K562 (cell line): ENCODE results near the gene KCNMB3. TPM values are rescaled to one million over a fixed set of nuclear protein-coding genes. Genes with fewer than 3 reads are reported as not detected.

Experiments used
- COPS2 ChIP-seq: fragments of 450-650 bp; conservative IDR thresholded peaks from 2 replicates; pipeline ENCODE4 v1.6.1; 2016; ENCODE audit warnings: mild to moderate bottlenecking, moderate library complexity
- CREM ChIP-seq: IDR thresholded peaks from 2 replicates; pipeline ENCODE4 v1.6.1; 2014; ENCODE audit warnings: antibody characterized with exemption, low read depth
- EP300 ChIP-seq: IDR thresholded peaks from 2 replicates; pipeline ENCODE4 v1.6.1; 2012; ENCODE audit warnings: low read length, improper control_type of control experiment
- ESRRA ChIP-seq: fragments of 450-650 bp; IDR thresholded peaks from 2 replicates; pipeline ENCODE4 v1.6.1; 2014; ENCODE audit warnings: low read depth, mild to moderate bottlenecking, moderate library complexity, borderline replicate concordance
- ETS2 ChIP-seq: IDR thresholded peaks from 2 replicates; pipeline ENCODE4 v1.6.1; 2016; ENCODE audit warnings: borderline replicate concordance, missing genetic modification characterization, mild to moderate bottlenecking, moderate library complexity, missing compliant biosample characterization; ENCODE audit not compliant: poor library complexity, severe bottlenecking
- JUND ChIP-seq, 2 experiments: IDR thresholded peaks; 2 replicates in 1 of 2; 3 replicates in 1 of 2; pipeline ENCODE4 v1.6.1; 2011; ENCODE audit warnings: borderline replicate concordance in 2 of 2, low read depth in 2 of 2, low read length in 2 of 2, improper control_type of control experiment in 1 of 2, missing biosample characterization in 1 of 2, missing genetic modification characterization in 1 of 2, missing genetic modification reagents in 1 of 2
- MBD2 ChIP-seq: sonication (generic); IDR thresholded peaks from 2 replicates; pipeline ENCODE4 v1.6.1; 2016; ENCODE audit warnings: low read depth, borderline replicate concordance
- NFIX ChIP-seq: fragments of 250-450 bp; sonication (Bioruptor Pico); IDR thresholded peaks from 2 replicates; pipeline ENCODE4 v1.4.0; 2020; ENCODE audit warnings: low read depth, mild to moderate bottlenecking, moderate library complexity
- NR4A1 ChIP-seq, 2 experiments: fragments of 250-450 bp in 1 of 2; fragments of 450-650 bp in 1 of 2; sonication (Bioruptor Pico) in 1 of 2; IDR thresholded peaks; 2 replicates each; pipeline versions ENCODE4 v1.4.0 to v1.6.1; 2016 to 2020; ENCODE audit warnings: mild to moderate bottlenecking in 2 of 2, missing compliant biosample characterization in 1 of 2, missing genetic modification characterization in 1 of 2, moderate library complexity in 1 of 2
- RBM14 ChIP-seq: fragments of 200-400 bp; formaldehyde crosslinking; IDR thresholded peaks from 2 replicates; pipeline ENCODE4 v1.6.1; 2018; ENCODE audit warnings: low read depth, mild to moderate bottlenecking, low read length, moderate library complexity, borderline replicate concordance; ENCODE audit not compliant: insufficient read depth
- SAFB2 ChIP-seq: fragments of 200-400 bp; formaldehyde crosslinking; IDR thresholded peaks from 2 replicates; pipeline ENCODE4 v1.6.1; 2018; ENCODE audit warnings: borderline replicate concordance, low read length, low read depth, moderate library complexity; ENCODE audit not compliant: severe bottlenecking
- SMARCA4 ChIP-seq: fragments of 450-650 bp; IDR thresholded peaks from 2 replicates; pipeline ENCODE4 v1.6.1; 2016
- TRIM24 ChIP-seq, 2 experiments: fragments of 450-650 bp; IDR thresholded peaks; 2 replicates each; pipeline ENCODE4 v1.6.1; 2016
- ZBTB1 ChIP-seq: sonication (generic); formaldehyde crosslinking; IDR thresholded peaks from 2 replicates; pipeline ENCODE4 v1.8.1; 2023; ENCODE audit warnings: missing genetic modification reagents, low read depth, mild to moderate bottlenecking, borderline replicate concordance
- ZBTB17 ChIP-seq: fragments of 450-650 bp; formaldehyde crosslinking; IDR thresholded peaks from 2 replicates; pipeline ENCODE4 v1.4.0; 2020; ENCODE audit warnings: mild to moderate bottlenecking
- ZNF121 ChIP-seq: sonication (generic); formaldehyde crosslinking; conservative IDR thresholded peaks from 2 replicates; pipeline ENCODE4 v1.8.0; 2022; ENCODE audit warnings: missing genetic modification reagents
- ZNF436 ChIP-seq: fragments of 250-450, 450-650 bp; sonication (Bioruptor Pico); formaldehyde crosslinking; IDR thresholded peaks from 2 replicates; pipeline ENCODE4 v1.7.0; 2020; ENCODE audit warnings: mild to moderate bottlenecking
- polyA plus RNA-seq, 8 experiments: library from polyadenylated mRNA; depleted of rRNA in 4 of 8; stranded (reverse) in 5 of 8; unstranded in 3 of 8; fragments of >200 nt; fragmentation: Nextera tagmentation in 2 of 8; fragmentation: Illumina TruSeq in 1 of 8; extraction: Ambion mirVana in 2 of 8; extraction: Trizol in 1 of 8; gene quantifications; 2 replicates each; pipeline versions ENCODE4 v1.2.1 to v1.2.3, GENCODE V29; 2011 to 2014; ENCODE audit warnings: inconsistent platforms in 1 of 8, missing spikeins in 1 of 8
- total RNA-seq, 7 experiments: library from RNA; depleted of rRNA in 6 of 7; stranded (reverse); fragments of >200 nt in 6 of 7; fragmentation: Illumina TruSeq in 2 of 7; extraction: Trizol in 2 of 7; gene quantifications; 2 replicates each; pipeline versions ENCODE4 v1.2.1 to v1.2.3, GENCODE V29; 2011 to 2021; ENCODE audit warnings: low replicate concordance in 1 of 7
- TF ChIP-seq, protein P1 (sequence below), 2 experiments: fragments of 450-650 bp; conservative IDR thresholded peaks; 2 replicates each; pipeline ENCODE4 v1.6.1; 2017; ENCODE audit warnings: mild to moderate bottlenecking in 2 of 2, moderate library complexity in 2 of 2
- TF ChIP-seq, protein P2 (sequence below): fragments of 250-450 bp; sonication (Bioruptor Pico); IDR thresholded peaks from 2 replicates; pipeline ENCODE4 v1.4.0; 2020; ENCODE audit warnings: borderline replicate concordance
- TF ChIP-seq, protein P3 (sequence below): fragments of 250-450 bp; sonication (Bioruptor Pico); IDR thresholded peaks from 2 replicates; pipeline ENCODE4 v1.8.0; 2022; ENCODE audit warnings: moderate library complexity, mild to moderate bottlenecking, inconsistent platforms
- TF ChIP-seq, protein P4 (sequence below): fragments of 450-650 bp; IDR thresholded peaks from 2 replicates; pipeline ENCODE4 v1.7.0; 2016; ENCODE audit warnings: borderline replicate concordance

Gene KCNMB3
- total and polyA plus RNA-seq, 9 of the 15 experiments (the other 6 are each of a cell fraction or from before 2014, with no cell fraction given), result 7.0 to 21.1 (median 14.3) TPM

DNA sequence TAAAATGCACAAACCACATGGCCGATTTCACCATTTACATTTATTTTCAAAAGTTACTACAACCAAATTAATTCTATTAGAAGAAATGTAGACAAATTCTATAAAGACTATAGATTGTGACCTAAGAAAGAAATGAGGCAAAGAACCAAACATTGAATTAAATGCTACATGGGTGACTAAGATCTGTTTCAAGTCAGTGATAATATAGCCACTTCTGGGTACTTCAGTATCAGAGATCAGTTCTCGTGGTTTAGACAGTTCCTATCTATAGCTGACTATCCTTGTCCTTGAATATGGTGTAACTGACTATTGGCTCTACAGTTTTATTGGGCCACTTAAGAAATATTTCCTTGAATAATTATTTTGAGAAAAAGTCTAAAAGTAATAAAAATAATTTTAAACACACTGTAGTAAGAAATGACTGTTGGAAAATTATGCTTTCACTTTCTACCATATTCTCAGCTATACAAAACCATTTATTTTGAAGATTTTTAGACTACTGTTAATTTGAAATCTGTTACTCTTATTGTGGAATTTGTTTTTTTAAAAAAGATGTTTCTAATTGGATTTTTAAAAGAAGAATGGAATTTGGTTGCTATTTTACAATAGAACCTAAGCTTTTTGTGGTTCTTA, 14.1 kb downstream of the KCNMB3 start (continued):
- TF ChIP-seq, protein P1, sequence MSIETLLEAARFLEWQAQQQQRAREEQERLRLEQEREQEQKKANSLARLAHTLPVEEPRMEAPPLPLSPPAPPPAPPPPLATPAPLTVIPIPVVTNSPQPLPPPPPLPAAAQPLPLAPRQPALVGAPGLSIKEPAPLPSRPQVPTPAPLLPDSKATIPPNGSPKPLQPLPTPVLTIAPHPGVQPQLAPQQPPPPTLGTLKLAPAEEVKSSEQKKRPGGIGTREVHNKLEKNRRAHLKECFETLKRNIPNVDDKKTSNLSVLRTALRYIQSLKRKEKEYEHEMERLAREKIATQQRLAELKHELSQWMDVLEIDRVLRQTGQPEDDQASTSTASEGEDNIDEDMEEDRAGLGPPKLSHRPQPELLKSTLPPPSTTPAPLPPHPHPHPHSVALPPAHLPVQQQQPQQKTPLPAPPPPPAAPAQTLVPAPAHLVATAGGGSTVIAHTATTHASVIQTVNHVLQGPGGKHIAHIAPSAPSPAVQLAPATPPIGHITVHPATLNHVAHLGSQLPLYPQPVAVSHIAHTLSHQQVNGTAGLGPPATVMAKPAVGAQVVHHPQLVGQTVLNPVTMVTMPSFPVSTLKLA (conservative IDR thresholded peaks at IDR 0.05), result 0 out of 4 replicates have a peak, but pooled peaks have one; percentile 23 to 25
- TF ChIP-seq ETS2, result no peak
- no peak for TF ChIP-seq ZBTB1 (CRISPR knock-in tag)
- TF ChIP-seq, protein P2, sequence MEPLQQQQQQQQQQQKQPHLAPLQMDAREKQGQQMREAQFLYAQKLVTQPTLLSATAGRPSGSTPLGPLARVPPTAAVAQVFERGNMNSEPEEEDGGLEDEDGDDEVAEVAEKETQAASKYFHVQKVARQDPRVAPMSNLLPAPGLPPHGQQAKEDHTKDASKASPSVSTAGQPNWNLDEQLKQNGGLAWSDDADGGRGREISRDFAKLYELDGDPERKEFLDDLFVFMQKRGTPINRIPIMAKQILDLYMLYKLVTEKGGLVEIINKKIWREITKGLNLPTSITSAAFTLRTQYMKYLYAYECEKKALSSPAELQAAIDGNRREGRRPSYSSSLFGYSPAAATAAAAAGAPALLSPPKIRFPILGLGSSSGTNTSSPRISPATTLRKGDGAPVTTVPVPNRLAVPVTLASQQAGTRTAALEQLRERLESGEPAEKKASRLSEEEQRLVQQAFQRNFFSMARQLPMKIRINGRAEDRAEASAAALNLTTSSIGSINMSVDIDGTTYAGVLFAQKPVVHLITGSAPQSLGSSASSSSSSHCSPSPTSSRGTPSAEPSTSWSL (CRISPR knock-in tag), result no peak
- TF ChIP-seq SAFB2, result no peak
- TF ChIP-seq JUND (IDR thresholded peaks at IDR 0.05; ENCODE audit: borderline replicate concordance, low read depth, low read length), result peak; percentile 24; the same call in 1 of the 2 replicates
- peak; percentile 30; the same call in 1 of the 3 replicates for TF ChIP-seq JUND (tag; IDR thresholded peaks at IDR 0.05; ENCODE audit: borderline replicate concordance, low read depth, low read length)
- no peak for TF ChIP-seq COPS2
- TF ChIP-seq MBD2, result no peak
- peak; percentile 52 for TF ChIP-seq EP300
- no peak for TF ChIP-seq NR4A1 (CRISPR knock-in tag; IDR thresholded peaks at IDR 0.05)
- TF ChIP-seq NR4A1 (tag; IDR thresholded peaks at IDR 0.05), result no peak
- TF ChIP-seq CREM, result no peak
- no peak for TF ChIP-seq ZNF121 (CRISPR knock-in tag)
- TF ChIP-seq SMARCA4, result peak; percentile 66; the same call in 1 of the 2 replicates
- TF ChIP-seq NFIX, result no peak
- TF ChIP-seq RBM14, result no peak
- TF ChIP-seq, protein P3, sequence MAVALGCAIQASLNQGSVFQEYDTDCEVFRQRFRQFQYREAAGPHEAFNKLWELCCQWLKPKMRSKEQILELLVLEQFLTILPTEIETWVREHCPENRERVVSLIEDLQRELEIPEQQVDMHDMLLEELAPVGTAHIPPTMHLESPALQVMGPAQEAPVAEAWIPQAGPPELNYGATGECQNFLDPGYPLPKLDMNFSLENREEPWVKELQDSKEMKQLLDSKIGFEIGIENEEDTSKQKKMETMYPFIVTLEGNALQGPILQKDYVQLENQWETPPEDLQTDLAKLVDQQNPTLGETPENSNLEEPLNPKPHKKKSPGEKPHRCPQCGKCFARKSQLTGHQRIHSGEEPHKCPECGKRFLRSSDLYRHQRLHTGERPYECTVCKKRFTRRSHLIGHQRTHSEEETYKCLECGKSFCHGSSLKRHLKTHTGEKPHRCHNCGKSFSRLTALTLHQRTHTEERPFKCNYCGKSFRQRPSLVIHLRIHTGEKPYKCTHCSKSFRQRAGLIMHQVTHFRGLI, result no peak
- TF ChIP-seq ZBTB17 (CRISPR knock-in tag), result no peak
- TF ChIP-seq, protein P4, sequence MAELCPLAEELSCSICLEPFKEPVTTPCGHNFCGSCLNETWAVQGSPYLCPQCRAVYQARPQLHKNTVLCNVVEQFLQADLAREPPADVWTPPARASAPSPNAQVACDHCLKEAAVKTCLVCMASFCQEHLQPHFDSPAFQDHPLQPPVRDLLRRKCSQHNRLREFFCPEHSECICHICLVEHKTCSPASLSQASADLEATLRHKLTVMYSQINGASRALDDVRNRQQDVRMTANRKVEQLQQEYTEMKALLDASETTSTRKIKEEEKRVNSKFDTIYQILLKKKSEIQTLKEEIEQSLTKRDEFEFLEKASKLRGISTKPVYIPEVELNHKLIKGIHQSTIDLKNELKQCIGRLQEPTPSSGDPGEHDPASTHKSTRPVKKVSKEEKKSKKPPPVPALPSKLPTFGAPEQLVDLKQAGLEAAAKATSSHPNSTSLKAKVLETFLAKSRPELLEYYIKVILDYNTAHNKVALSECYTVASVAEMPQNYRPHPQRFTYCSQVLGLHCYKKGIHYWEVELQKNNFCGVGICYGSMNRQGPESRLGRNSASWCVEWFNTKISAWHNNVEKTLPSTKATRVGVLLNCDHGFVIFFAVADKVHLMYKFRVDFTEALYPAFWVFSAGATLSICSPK, result no peak
- peak; percentile 15; the same call in 1 of the 2 replicates for TF ChIP-seq ESRRA
- no peak for TF ChIP-seq TRIM24 (IDR thresholded peaks at IDR 0.05)
- no peak for TF ChIP-seq ZNF436 (CRISPR knock-in tag)
